Common myeloid progenitor, CD34-positive (primary cell): ENCODE measurements around the gene TALDO1.

Experiments used
- CTCF ChIA-PET: fragments of 350-600 bp; sonication (Branson Sonifier 250); formaldehyde crosslinking; loops from one replicate; lab custom pipeline; 2021; ENCODE audit warnings: antibody characterized with exemption; lab: Charles Lee
- POLR2A ChIA-PET: fragments of 350-600 bp; sonication (Branson Sonifier 250); formaldehyde crosslinking; loops from one replicate; lab custom pipeline; 2021; ENCODE audit warnings: antibody characterized with exemption; lab: Charles Lee
- DNase-seq, 3 donors: peaks; one replicate each; pipeline versions ENCODE4 v3.0.0 to v3.0.0-alpha.2; 2013
- H3K27ac ChIP-seq, 2 experiments: 1 replicate in 1 of 2; 2 replicates in 1 of 2; pipeline ENCODE4 v1.7.0; 2013; ENCODE audit warnings: inconsistent platforms in 2 of 2, low read length in 2 of 2, mild to moderate bottlenecking in 2 of 2, low read depth in 1 of 2, moderate library complexity in 1 of 2; ENCODE audit not compliant: severe bottlenecking in 2 of 2, insufficient read depth in 1 of 2, poor library complexity in 1 of 2
- H3K27me3 ChIP-seq, 5 experiments: replicated peaks in 2 of 5; 1 replicate in 3 of 5; 2 replicates in 2 of 5; pipeline versions ENCODE4 v1.6.1 to v1.7.0; 2013; ENCODE audit warnings: low read length in 4 of 5, mild to moderate bottlenecking in 2 of 5, moderate library complexity in 2 of 5, inconsistent platforms in 1 of 5; ENCODE audit not compliant: insufficient read depth in 5 of 5, control insufficient read depth in 4 of 5
- H3K36me3 ChIP-seq, 4 experiments: 1 replicate in 2 of 4; 2 replicates in 2 of 4; pipeline versions ENCODE4 v1.6.1 to v1.7.0; 2013; ENCODE audit warnings: low read length in 3 of 4, control low read depth in 1 of 4, mild to moderate bottlenecking in 1 of 4; ENCODE audit not compliant: control insufficient read depth in 4 of 4, insufficient read depth in 4 of 4
- H3K4me1 ChIP-seq, 4 experiments: 1 replicate in 3 of 4; 2 replicates in 1 of 4; pipeline versions ENCODE4 v1.6.1 to v1.7.1; 2013; ENCODE audit warnings: low read length in 3 of 4, mild to moderate bottlenecking in 3 of 4, control low read depth in 1 of 4, inconsistent platforms in 1 of 4, moderate library complexity in 1 of 4; ENCODE audit not compliant: control insufficient read depth in 4 of 4, insufficient read depth in 4 of 4; ENCODE audit errors: control extremely low read depth in 1 of 4
- H3K4me3 ChIP-seq, 7 experiments: 1 replicate in 4 of 7; 2 replicates in 3 of 7; pipeline versions ENCODE4 v1.5.1 to v1.7.0; 2013; ENCODE audit warnings: mild to moderate bottlenecking in 7 of 7, low read length in 6 of 7, moderate library complexity in 6 of 7, inconsistent platforms in 2 of 7, low read depth in 2 of 7, control low read depth in 1 of 7; ENCODE audit not compliant: insufficient read depth in 4 of 7, control insufficient read depth in 1 of 7; ENCODE audit errors: extremely low read depth in 1 of 7
- H3K9me3 ChIP-seq, 5 experiments: 1 replicate in 4 of 5; 2 replicates in 1 of 5; pipeline versions ENCODE4 v1.6.1 to v1.7.1; 2013; ENCODE audit warnings: low read length in 4 of 5, mild to moderate bottlenecking in 2 of 5, inconsistent platforms in 1 of 5, low read depth in 1 of 5, moderate library complexity in 1 of 5; ENCODE audit not compliant: control insufficient read depth in 4 of 5, insufficient read depth in 2 of 5; ENCODE audit errors: control extremely low read depth in 1 of 5
- WGBS: methylation state at CpG from one replicate; pipeline ENCODE4 v1.1.5; 2013; ENCODE audit not compliant: insufficient coverage; 5-methylcytosine and 5-hydroxymethylcytosine counted together

TALDO1 gene

DNA sequence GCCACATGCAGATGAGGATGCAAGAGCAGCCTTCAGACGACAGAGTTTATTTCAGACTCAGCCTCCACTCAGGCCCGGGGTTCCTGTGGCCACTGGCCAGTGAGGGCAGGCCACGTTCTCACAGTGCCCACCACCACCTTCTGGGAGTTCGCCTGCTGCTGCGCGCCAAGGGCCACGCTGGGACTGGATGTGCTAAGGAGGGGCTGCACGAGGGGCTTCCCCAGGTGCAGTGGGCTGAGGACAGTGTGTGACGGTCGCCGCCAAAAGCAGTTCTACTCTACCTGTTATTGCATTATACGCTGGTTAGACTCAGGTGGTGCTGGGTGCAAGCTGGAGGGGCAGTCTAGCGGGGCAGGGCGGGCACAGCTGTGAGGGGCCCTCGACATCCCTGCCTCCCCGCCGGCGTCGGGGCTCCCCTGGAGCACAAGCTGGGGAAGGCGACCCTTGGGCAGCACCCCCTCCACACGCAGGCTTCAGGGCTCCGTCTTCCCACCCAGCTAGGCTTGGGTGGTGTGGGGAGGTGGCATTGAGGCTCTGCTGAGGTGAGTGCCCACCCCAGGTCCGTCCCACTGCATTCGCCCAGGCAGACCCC is 39.9 kb downstream of the TALDO1 start:
- Histone ChIP-seq H3K4me1 (peaks cover 0 to 12% (median 7%) of the 10 kb centered on the region in 4 experiments), H3K27me3 (peaks cover 0 to 30% (median 9%) of the 10 kb centered on the region in 5 experiments), H3K4me3 (no peak overlapping the region), H3K27ac (no peak overlapping the region), H3K9me3 (no peaks in the 10 kb centered on the region), H3K36me3 (peaks cover 0 to 12% (median 6%) of the 10 kb centered on the region in 4 experiments)
- DNase-seq = no peak
- ChIA-PET CTCF (interaction anchor here (1.1 to 1.7 kb wide), 2 partner anchors 10 to 11 kb away, joined by 3 to 5 read pairs; no protein-coding TSS in a partner anchor), POLR2A (no interaction called here)
- WGBS = 96% methylated on average over 20 of the region's 24 CpGs

GRCh38 chr11:788009-788640 is 40.9 kb downstream of the TALDO1 start:
- POLR2A ChIA-PET = no interaction called here
- 68% methylated on average over 18 of the region's 28 CpGs for WGBS
- peak overlapping the region in 1 of 7 experiments; percentile 42 for H3K4me3 ChIP-seq

GRCh38 chr11:788953-789940 is 42.0 kb downstream of the TALDO1 start:
- Histone ChIP-seq H3K36me3 (peaks cover 4 to 28% (median 17%) of the 10 kb centered on the region in 4 experiments), H3K4me1 (peaks cover 0 to 10% (median 7%) of the 10 kb centered on the region in 4 experiments), H3K4me3 (no peak overlapping the region), H3K27me3 (peaks cover 0 to 30% (median 9%) of the 10 kb centered on the region in 5 experiments), H3K27ac (no peak overlapping the region), H3K9me3 (no peaks in the 10 kb centered on the region)
- 59% methylated on average over 24 of the region's 31 CpGs for WGBS
- ChIA-PET POLR2A (no interaction called here), CTCF (no interaction called here)
- DNase-seq = no peak

More at GRCh38 chr11:788009-788640, 40.9 kb downstream of the TALDO1 start:
- peak in 1 of 3 donors; percentile 22 for DNase-seq
- peaks cover 0 to 12% (median 7%) of the 10 kb centered on the region in 4 experiments for H3K4me1 ChIP-seq
- H3K27ac ChIP-seq = no peak overlapping the region
- CTCF ChIA-PET = no interaction called here
- no peaks in the 10 kb centered on the region for H3K9me3 ChIP-seq
- H3K27me3 ChIP-seq = peaks cover 0 to 30% (median 9%) of the 10 kb centered on the region in 5 experiments
- H3K36me3 ChIP-seq = peaks cover 0 to 20% (median 11%) of the 10 kb centered on the region in 4 experiments

DNA sequence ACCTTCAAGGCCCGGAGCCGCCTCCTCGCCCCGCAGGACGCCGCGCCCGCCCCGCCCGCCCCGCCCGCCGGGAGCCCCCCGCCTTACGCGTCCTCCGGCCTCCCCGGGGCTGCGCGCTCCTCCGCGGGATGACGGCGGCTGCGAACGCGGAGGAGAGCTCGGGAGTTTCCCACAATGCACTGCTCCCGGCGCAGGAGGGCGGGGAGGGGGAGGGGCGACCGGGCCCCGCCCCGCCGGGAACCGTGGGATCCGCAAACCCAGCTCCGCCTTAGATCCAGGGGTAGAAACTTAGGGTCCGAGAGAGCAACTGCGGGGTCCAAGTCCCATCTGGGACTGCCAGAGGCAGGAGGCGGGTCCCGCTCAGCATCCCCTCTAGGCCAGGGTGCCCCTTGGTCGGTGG is 42.7 kb downstream of the TALDO1 start, which contains the start of gene CEND1:
CEND1 (minus strand) TSS at position 148 of the 400 bp plus-strand sequence. CDS start 1,514 bp downstream, outside the sequence.
- no peaks in the 10 kb centered on the region for H3K9me3 ChIP-seq
- peak in 2 of 3 donors; percentile 25 to 26 for DNase-seq
- WGBS = 8% methylated on average over 29 of the region's 44 CpGs
- no peak within 1 kb of the TSS for H3K4me3 ChIP-seq
- peaks cover 4 to 34% (median 20%) of the 10 kb centered on the region in 4 experiments for H3K36me3 ChIP-seq
- H3K4me1 ChIP-seq = peaks cover 0 to 10% (median 7%) of the 10 kb centered on the region in 4 experiments
- no peak within 1 kb of the TSS for H3K27ac ChIP-seq
- CTCF ChIA-PET = no interaction called here
- H3K27me3 ChIP-seq = peaks cover 0 to 30% (median 9%) of the 10 kb centered on the region in 5 experiments
- POLR2A ChIA-PET = no interaction called here

DNA sequence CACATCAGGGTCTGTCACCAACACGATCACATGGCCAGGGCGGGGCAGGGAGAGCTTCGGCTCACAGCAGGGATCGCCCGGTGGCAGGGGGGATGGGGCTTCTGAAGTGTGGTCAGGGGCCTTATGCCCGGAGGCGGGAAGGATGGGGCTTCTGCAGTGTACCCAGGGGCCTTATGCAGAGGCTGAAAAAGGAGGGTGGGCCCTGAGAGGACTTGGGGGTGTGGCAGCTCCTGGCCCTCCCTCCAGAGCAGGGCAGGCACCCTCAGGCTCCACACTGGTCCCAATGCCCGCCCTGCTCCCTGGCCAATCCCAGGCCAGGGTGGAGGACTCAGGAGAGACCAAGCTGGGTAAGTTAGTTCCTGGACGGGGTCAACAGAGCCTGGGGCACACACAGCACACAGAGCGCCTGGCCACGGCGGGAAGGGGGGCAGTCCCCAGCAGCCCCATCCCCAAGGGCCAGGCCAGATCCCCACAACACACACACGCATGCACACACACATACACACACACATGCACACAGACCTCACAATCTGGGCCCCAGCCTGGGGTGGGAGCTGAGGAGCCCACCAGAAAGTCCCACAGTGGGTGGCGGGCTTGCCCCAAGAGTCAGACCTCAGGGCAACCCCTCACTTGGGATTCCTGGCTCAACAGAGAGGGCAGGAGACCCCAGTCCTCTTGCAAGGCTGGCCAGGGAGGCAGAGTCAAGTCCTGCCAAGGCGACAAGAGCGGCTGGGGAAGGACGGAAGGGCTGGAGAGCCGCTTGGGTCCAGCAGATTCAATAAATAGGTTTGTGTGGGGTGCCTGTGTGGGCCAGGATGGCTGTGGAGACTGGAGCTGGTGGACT is 43.7 kb downstream of the TALDO1 start:
- Histone ChIP-seq H3K27me3 (peaks cover 0 to 30% (median 9%) of the 10 kb centered on the region in 5 experiments), H3K4me3 (no peak overlapping the region), H3K27ac (no peak overlapping the region), H3K36me3 (peaks cover 4 to 34% (median 20%) of the 10 kb centered on the region in 4 experiments), H3K9me3 (no peaks in the 10 kb centered on the region), H3K4me1 (peaks cover 0 to 20% (median 15%) of the 10 kb centered on the region in 4 experiments)
- no peak for DNase-seq
- POLR2A ChIA-PET = no interaction called here
- WGBS = 88% methylated on average over 13 of the region's 18 CpGs
- CTCF ChIA-PET = interaction anchor here (1.0 kb wide), 1 partner anchor 32 kb away, joined by 6 read pairs; no protein-coding TSS in a partner anchor
